Neural progenitor cell (in vitro differentiated cells): Measurements from ENCODE around the gene ID1. TPM values are rescaled to one million over a fixed set of nuclear protein-coding genes. Genes with fewer than 3 reads are reported as not detected.

Experiments used
- DNase-seq: peaks from one replicate; pipeline ENCODE4 v3.0.0-alpha.2; 2016; ENCODE audit warnings: low spot score
- H2AFZ ChIP-seq: fragments of 200-600 bp; sonication (generic); replicated peaks from 2 replicates; pipeline ENCODE4 v1.6.1; 2016; ENCODE audit warnings: antibody characterized with exemption
- H3F3A ChIP-seq: fragments of 200-600 bp; sonication (generic); 2 replicates; pipeline ENCODE4 v1.6.1; 2016; ENCODE audit warnings: antibody characterized with exemption, low read depth
- H3K27ac ChIP-seq: fragments of 200-600 bp; sonication (generic); 2 replicates; pipeline ENCODE4 v1.5.1; 2016; ENCODE audit warnings: mild to moderate bottlenecking
- H3K27me3 ChIP-seq: fragments of 200-600 bp; sonication (generic); 2 replicates; pipeline ENCODE4 v1.6.1; 2016; ENCODE audit warnings: mild to moderate bottlenecking, moderate library complexity
- H3K36me3 ChIP-seq: fragments of 200-600 bp; sonication (generic); 2 replicates; pipeline ENCODE4 v1.5.1; 2016
- H3K4me1 ChIP-seq: fragments of 200-600 bp; sonication (generic); 2 replicates; pipeline ENCODE4 v1.6.1; 2016; ENCODE audit warnings: mixed run types
- H3K4me2 ChIP-seq: fragments of 200-600 bp; sonication (generic); 2 replicates; pipeline ENCODE4 v1.6.1; 2016
- H3K4me3 ChIP-seq: fragments of 200-600 bp; sonication (generic); 2 replicates; pipeline ENCODE4 v1.5.1; 2016
- H3K79me2 ChIP-seq: fragments of 200-600 bp; sonication (generic); 2 replicates; pipeline ENCODE4 v1.6.1; 2016; ENCODE audit warnings: low read depth
- H3K9ac ChIP-seq: fragments of 200-600 bp; sonication (generic); 2 replicates; pipeline ENCODE4 v1.6.1; 2016
- H3K9me3 ChIP-seq: fragments of 200-600 bp; sonication (generic); 2 replicates; pipeline ENCODE4 v1.5.1; 2016; ENCODE audit warnings: low read depth
- H4K20me1 ChIP-seq: fragments of 200-600 bp; sonication (generic); 2 replicates; pipeline ENCODE4 v1.6.1; 2016; ENCODE audit warnings: low read depth
- H3K27ac Mint-ChIP-seq: 3 replicates; pipeline ENCODE4 v1.8.0; 2021; ENCODE audit warnings: mixed read lengths
- H3K27me3 Mint-ChIP-seq: 2 replicates; pipeline ENCODE4 v1.8.0; 2022; ENCODE audit warnings: low read depth, mild to moderate bottlenecking, inconsistent platforms, moderate library complexity, mixed read lengths; ENCODE audit not compliant: insufficient read depth
- H3K36me3 Mint-ChIP-seq: 3 replicates; pipeline ENCODE4 v1.8.0; 2021; ENCODE audit warnings: mixed read lengths
- H3K4me1 Mint-ChIP-seq: 3 replicates; pipeline ENCODE4 v1.8.0; 2021; ENCODE audit warnings: mixed read lengths
- H3K4me3 Mint-ChIP-seq: 3 replicates; pipeline ENCODE4 v1.8.0; 2021; ENCODE audit warnings: mild to moderate bottlenecking, moderate library complexity, mixed read lengths
- H3K9me3 Mint-ChIP-seq: 3 replicates; pipeline ENCODE4 v1.8.0; 2020; ENCODE audit warnings: mixed read lengths
- CTCF ChIP-seq: fragments of 200-600 bp; sonication (generic); IDR thresholded peaks from 2 replicates; pipeline ENCODE4 v1.5.1; 2017; ENCODE audit warnings: antibody characterized with exemption, mild to moderate bottlenecking
- EZH2 ChIP-seq: fragments of 200-600 bp; sonication (generic); IDR thresholded peaks from 2 replicates; pipeline ENCODE4 v1.6.1; 2017; ENCODE audit warnings: antibody characterized with exemption, mild to moderate bottlenecking, moderate library complexity
- EZH2phosphoT487 ChIP-seq: fragments of 200-600 bp; sonication (generic); IDR thresholded peaks from 2 replicates; pipeline ENCODE4 v1.6.1; 2017; ENCODE audit warnings: antibody characterized with exemption
- total RNA-seq: library from RNA; depleted of rRNA; stranded (reverse); fragments of >200 nt; gene quantifications from 2 replicates; pipeline ENCODE4 v1.2.3, GENCODE V29; 2015; ENCODE audit warnings: low replicate concordance

Gene ID1
- total RNA-seq, 1 donor from 2014 or later = 80.8 TPM

- H3K27ac Mint-ChIP-seq = peak overlapping the region; percentile 100
Measured at GRCh38 chr20:31602431-31602778, 2.7 kb upstream of the ID1 start.

GRCh38 chr20:31602779-31603441 is 2.2 kb upstream of the ID1 start:
- peaks cover 19% of the 10 kb centered on the region for H4K20me1 ChIP-seq
- no peaks in the 10 kb centered on the region for H3K9me3 ChIP-seq
- peaks cover 31% of the 10 kb centered on the region for H3K4me1 Mint-ChIP-seq
- no peak overlapping the region for H3K27ac ChIP-seq
- peaks cover 19% of the 10 kb centered on the region for H3K27me3 ChIP-seq
- H3K4me3 Mint-ChIP-seq = peak overlapping the region; percentile 69
- TF ChIP-seq CTCF (no peak), EZH2 (no peak), EZH2phosphoT487 (no peak)
- H3K4me1 ChIP-seq = peaks cover 17% of the 10 kb centered on the region
- H3K4me2 ChIP-seq = no peak overlapping the region
- H3K79me2 ChIP-seq = peaks cover 23% of the 10 kb centered on the region
- no peak overlapping the region for H3K9ac ChIP-seq
- H3F3A ChIP-seq = peaks cover 39% of the 10 kb centered on the region
- DNase-seq = no peak
- no peaks in the 10 kb centered on the region for H3K9me3 Mint-ChIP-seq
- no peak overlapping the region for H2AFZ ChIP-seq
- H3K4me3 ChIP-seq = no peak overlapping the region
- H3K36me3 ChIP-seq = no peaks in the 10 kb centered on the region
- H3K36me3 Mint-ChIP-seq = peaks cover 16% of the 10 kb centered on the region
- H3K27ac Mint-ChIP-seq = peak overlapping the region; percentile 100
- peaks cover 15% of the 10 kb centered on the region for H3K27me3 Mint-ChIP-seq

More at GRCh38 chr20:31602431-31602778, 2.7 kb upstream of the ID1 start:
- peaks cover 13% of the 10 kb centered on the region for H3K27me3 Mint-ChIP-seq
- Histone ChIP-seq H3K9me3 (no peaks in the 10 kb centered on the region), H3K4me1 (peaks cover 12% of the 10 kb centered on the region), H3K9ac (no peak overlapping the region), H4K20me1 (peaks cover 19% of the 10 kb centered on the region), H3K79me2 (peaks cover 23% of the 10 kb centered on the region), H2AFZ (no peak overlapping the region), H3K4me2 (no peak overlapping the region), H3K4me3 (no peak overlapping the region), H3K36me3 (no peaks in the 10 kb centered on the region), H3K27me3 (peaks cover 14% of the 10 kb centered on the region), H3F3A (peaks cover 36% of the 10 kb centered on the region), H3K27ac (no peak overlapping the region)
- no peaks in the 10 kb centered on the region for H3K9me3 Mint-ChIP-seq
- peak overlapping the region; percentile 69 for H3K4me3 Mint-ChIP-seq
- no peak for DNase-seq
- H3K36me3 Mint-ChIP-seq = peaks cover 15% of the 10 kb centered on the region
- H3K4me1 Mint-ChIP-seq = peaks cover 26% of the 10 kb centered on the region
- TF ChIP-seq EZH2phosphoT487 (no peak), EZH2 (no peak), CTCF (no peak)

- H3K4me3 ChIP-seq = peak overlapping the region; percentile 77
- peak overlapping the region; percentile 61 for H3K9ac ChIP-seq
- Mint-ChIP-seq H3K4me3 (peak overlapping the region; percentile 99), H3K4me1 (peaks cover 39% of the 10 kb centered on the region), H3K36me3 (peaks cover 16% of the 10 kb centered on the region), H3K9me3 (no peaks in the 10 kb centered on the region), H3K27ac (peak overlapping the region; percentile 95), H3K27me3 (peaks cover 15% of the 10 kb centered on the region)
- peaks cover 27% of the 10 kb centered on the region for H3K4me1 ChIP-seq
- H3K79me2 ChIP-seq = peaks cover 23% of the 10 kb centered on the region
- H3K4me2 ChIP-seq = peak overlapping the region; percentile 86
- no peak overlapping the region for H2AFZ ChIP-seq
- DNase-seq = peak; percentile 100
- TF ChIP-seq EZH2phosphoT487 (no peak), CTCF (no peak), EZH2 (no peak)
- H4K20me1 ChIP-seq = peaks cover 19% of the 10 kb centered on the region
- peaks cover 50% of the 10 kb centered on the region for H3F3A ChIP-seq
- H3K27me3 ChIP-seq = peaks cover 22% of the 10 kb centered on the region
- H3K36me3 ChIP-seq = no peaks in the 10 kb centered on the region
- H3K27ac ChIP-seq = peak overlapping the region; percentile 98
- H3K9me3 ChIP-seq = no peaks in the 10 kb centered on the region
Measured at GRCh38 chr20:31603822-31604566, 1.1 kb upstream of the ID1 start.
